HCT116 (cell line): ENCODE data around the gene SOCS1. TPM values are rescaled to one million over a fixed set of nuclear protein-coding genes. Genes with fewer than 3 reads are reported as not detected.

Source experiments
- ATAC-seq: fragments of 200-7000 bp; cut with Tn5 transposase; 2 replicates; pipeline ENCODE4 v1.9.1; 2020; ENCODE audit warnings: mild to moderate bottlenecking, moderate library complexity
- BruUV-seq: library from RNA; stranded (reverse); fragments of 400-500 nt; replicated peaks from 2 replicates; lab custom pipeline; 2021; lab: Mats Ljungman, UMichigan
- CTCF ChIA-PET: fragments of 300-600 bp; sonication (Branson Sonifier 250); formaldehyde crosslinking; loops from one replicate; lab custom pipeline; 2021; ENCODE audit warnings: antibody characterized with exemption; lab: Charles Lee
- POLR2A ChIA-PET: fragments of 300-600, 350-600 bp; sonication (Branson Sonifier 250); formaldehyde crosslinking; loops from one replicate; lab custom pipeline; 2021; ENCODE audit warnings: antibody characterized with exemption; lab: Charles Lee
- RAD21 ChIA-PET, 2 experiments: fragments of 300-600 bp; sonication (Branson Sonifier 250); formaldehyde crosslinking; loops; one replicate each; lab custom pipeline; 2023; ENCODE audit warnings: low total read pairs in 2 of 2; ENCODE audit not compliant: uncharacterized antibody in 2 of 2, unreplicated experiment in 2 of 2, low non-redundant PET in 1 of 2; lab: Charles Lee
- DNase-seq: peaks from one replicate; pipeline ENCODE4 v3.0.0-alpha.2; 2010; ENCODE audit warnings: low read depth, low spot score
- H2AFZ ChIP-seq: fragments of 200-600 bp; shearing (Covaris generic), sonication (generic); 2 replicates; pipeline ENCODE4 v1.6.1; 2017; ENCODE audit warnings: low read depth, mixed run types, mixed read lengths, antibody characterized with exemption, low read length; ENCODE audit not compliant: poor library complexity, severe bottlenecking
- H3K27ac ChIP-seq: 2 replicates; pipeline ENCODE4 v1.5.1; 2012; ENCODE audit warnings: low read depth, low read length
- H3K27me3 ChIP-seq: fragments of 200-600 bp; sonication (generic); 2 replicates; pipeline ENCODE4 v1.6.1; 2016; ENCODE audit warnings: mixed run types, low read length, mixed read lengths; ENCODE audit not compliant: insufficient read depth
- H3K36me3 ChIP-seq, 2 experiments: fragments of 200-500 bp in 1 of 2; fragments of 200-600 bp in 1 of 2; sonication (Bioruptor generic) in 1 of 2; sonication (generic) in 1 of 2; 2 replicates each; pipeline versions ENCODE4 v1.5.1 to v1.6.1; 2014 to 2016; ENCODE audit warnings: low read length in 2 of 2, inconsistent platforms in 1 of 2, mixed read lengths in 1 of 2, mixed run types in 1 of 2; ENCODE audit not compliant: insufficient read depth in 2 of 2, control insufficient read depth in 1 of 2
- H3K4me1 ChIP-seq, 2 experiments: fragments of 200-600 bp in 1 of 2; sonication (generic) in 1 of 2; 2 replicates each; pipeline versions ENCODE4 v1.5.1 to v1.6.1; 2012 to 2017; ENCODE audit warnings: low read length in 2 of 2, inconsistent platforms in 1 of 2, mild to moderate bottlenecking in 1 of 2, mixed read lengths in 1 of 2, mixed run types in 1 of 2, moderate library complexity in 1 of 2; ENCODE audit not compliant: insufficient read depth in 2 of 2, control insufficient read depth in 1 of 2
- H3K4me2 ChIP-seq: fragments of 200-600 bp; sonication (generic); 2 replicates; pipeline ENCODE4 v1.6.1; 2017; ENCODE audit warnings: mixed run types, low read length, mixed read lengths
- H3K4me3 ChIP-seq, 2 experiments: fragments of 200-600 bp in 1 of 2; sonication (generic) in 1 of 2; replicated peaks in 1 of 2; 2 replicates each; pipeline ENCODE4 v1.5.1; 2011 to 2016; ENCODE audit warnings: low read length in 2 of 2, control low read depth in 1 of 2, low read depth in 1 of 2, mild to moderate bottlenecking in 1 of 2, mixed read lengths in 1 of 2, mixed run types in 1 of 2
- H3K79me2 ChIP-seq: fragments of 200-600 bp; sonication (generic); 2 replicates; pipeline ENCODE4 v1.6.1; 2017; ENCODE audit warnings: mild to moderate bottlenecking, mixed run types, low read length, moderate library complexity, mixed read lengths; ENCODE audit not compliant: insufficient read depth
- H3K9ac ChIP-seq: fragments of 200-600 bp; sonication (generic); 2 replicates; pipeline ENCODE4 v1.6.1; 2016; ENCODE audit warnings: low read length, mixed read lengths
- H3K9me2 ChIP-seq: fragments of 200-600 bp; sonication (generic), shearing (Covaris generic); 2 replicates; pipeline ENCODE4 v1.6.1; 2017; ENCODE audit warnings: mixed run types, mild to moderate bottlenecking, moderate library complexity; ENCODE audit not compliant: insufficient read depth
- H3K9me3 ChIP-seq, 2 experiments: fragments of 200-500 bp in 1 of 2; fragments of 200-600 bp in 1 of 2; sonication (Bioruptor generic) in 1 of 2; sonication (generic) in 1 of 2; 2 replicates each; pipeline ENCODE4 v1.6.1; 2014 to 2017; ENCODE audit warnings: low read length in 2 of 2, mixed read lengths in 2 of 2, inconsistent platforms in 1 of 2, low read depth in 1 of 2, mild to moderate bottlenecking in 1 of 2, mixed run types in 1 of 2, moderate library complexity in 1 of 2; ENCODE audit not compliant: control insufficient read depth in 1 of 2, insufficient read depth in 1 of 2
- H4K20me1 ChIP-seq: fragments of 200-600 bp; sonication (generic), shearing (Covaris generic); 2 replicates; pipeline ENCODE4 v1.6.1; 2017; ENCODE audit warnings: mixed run types, mild to moderate bottlenecking, moderate library complexity; ENCODE audit not compliant: insufficient read depth
- ATF3 ChIP-seq: IDR thresholded peaks from 2 replicates; pipeline ENCODE4 v1.6.1; 2012
- CTCF ChIP-seq, 3 experiments: fragments of 200-600 bp in 1 of 3; sonication (generic) in 1 of 3; IDR thresholded peaks in 2 of 3; conservative IDR thresholded peaks in 1 of 3; 2 replicates each; pipeline ENCODE4 v1.5.1; 2012 to 2017; ENCODE audit warnings: low read depth in 2 of 3, low read length in 2 of 3, antibody characterized with exemption in 1 of 3, borderline replicate concordance in 1 of 3, control low read depth in 1 of 3, mild to moderate bottlenecking in 1 of 3, mixed read lengths in 1 of 3, mixed run types in 1 of 3, moderate library complexity in 1 of 3; ENCODE audit not compliant: insufficient read depth in 1 of 3
- JUND ChIP-seq: IDR thresholded peaks from 2 replicates; pipeline ENCODE4 v1.6.1; 2012
- POLR2A ChIP-seq: IDR thresholded peaks from 2 replicates; pipeline ENCODE4 v1.7.0; 2011; ENCODE audit warnings: borderline replicate concordance; ENCODE audit not compliant: insufficient read depth, insufficient read length; ENCODE audit errors: extremely low read depth
- RAD21 ChIP-seq: IDR thresholded peaks from 2 replicates; pipeline ENCODE4 v1.6.1; 2012; ENCODE audit warnings: low read depth, mild to moderate bottlenecking
- SIN3A ChIP-seq: IDR thresholded peaks from 2 replicates; pipeline ENCODE4 v1.6.1; 2012; ENCODE audit warnings: low read depth
- SP1 ChIP-seq: IDR thresholded peaks from 2 replicates; pipeline ENCODE4 v1.6.1; 2012; ENCODE audit warnings: low read depth
- TCF7L2 ChIP-seq: IDR thresholded peaks from 2 replicates; pipeline ENCODE4 v1.7.0; 2011; ENCODE audit warnings: borderline replicate concordance, inconsistent platforms; ENCODE audit not compliant: insufficient read depth, insufficient read length; ENCODE audit errors: extremely low read depth
- intact Hi-C: fragments of 100-400 bp; cut with micrococcal nuclease; formaldehyde crosslinking; loops from 2 replicates; pipeline ENCODE4 v1.10.0; 2022
- total RNA-seq: library from RNA; stranded (reverse); gene quantifications from one replicate; pipeline ENCODE4 v1.2.1, GENCODE V29; 2021; ENCODE audit not compliant: unreplicated experiment
- TF ChIP-seq, protein P1 (sequence below): IDR thresholded peaks from 2 replicates; pipeline ENCODE4 v1.6.1; 2011; ENCODE audit warnings: mild to moderate bottlenecking, low read length, moderate library complexity; ENCODE audit not compliant: insufficient replicate concordance; ENCODE audit errors: extremely low read depth

The SOCS1 gene
- total RNA-seq, 1 experiment from 2014 or later, result 4.9 TPM

DNA sequence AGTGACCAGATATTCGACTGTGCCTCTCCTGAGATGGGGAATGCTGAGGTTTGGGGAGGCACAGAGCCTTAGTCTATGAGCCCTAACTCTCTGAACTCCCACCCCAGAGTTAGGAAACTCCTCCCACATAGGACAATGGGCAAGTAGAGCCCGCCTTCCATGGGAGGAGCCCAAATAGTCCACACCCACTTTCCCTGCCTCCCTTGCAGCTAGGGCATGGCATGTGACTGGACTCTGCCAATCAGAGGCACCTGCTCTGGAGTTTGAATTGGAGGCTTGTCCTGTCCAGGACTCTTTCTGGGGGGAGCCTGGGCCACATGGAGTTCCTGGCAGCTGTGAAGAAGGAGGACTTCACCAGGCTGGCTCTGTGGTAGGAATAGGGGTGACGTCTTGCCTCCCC lies 48.4 kb downstream of the SOCS1 start:
- no TSS peak for BruUV-seq
- H4K20me1 ChIP-seq, result no peaks in the 10 kb centered on the region
- no peak overlapping the region for H3K4me3 ChIP-seq
- RAD21 ChIA-PET, result no interaction called here
- CTCF ChIA-PET, result no interaction called here
- intact Hi-C loops, result no loop called here
- peaks cover 5 to 15% of the 10 kb centered on the region in 2 experiments; a peak in 3 of 4 replicates for H3K4me1 ChIP-seq
- H3K9me2 ChIP-seq, result no peaks in the 10 kb centered on the region
- H3K9me3 ChIP-seq, result peaks cover 0 to 17% of the 10 kb centered on the region in 2 experiments; a peak in 1 of 4 replicates
- no peak overlapping the region for H3K27ac ChIP-seq
- ATAC-seq, result no peak
- H3K36me3 ChIP-seq, result no peaks in the 10 kb centered on the region
- POLR2A ChIA-PET, result no interaction called here
- H2AFZ ChIP-seq, result no peak overlapping the region
- no peak overlapping the region for H3K4me2 ChIP-seq
- TF ChIP-seq, protein P1, sequence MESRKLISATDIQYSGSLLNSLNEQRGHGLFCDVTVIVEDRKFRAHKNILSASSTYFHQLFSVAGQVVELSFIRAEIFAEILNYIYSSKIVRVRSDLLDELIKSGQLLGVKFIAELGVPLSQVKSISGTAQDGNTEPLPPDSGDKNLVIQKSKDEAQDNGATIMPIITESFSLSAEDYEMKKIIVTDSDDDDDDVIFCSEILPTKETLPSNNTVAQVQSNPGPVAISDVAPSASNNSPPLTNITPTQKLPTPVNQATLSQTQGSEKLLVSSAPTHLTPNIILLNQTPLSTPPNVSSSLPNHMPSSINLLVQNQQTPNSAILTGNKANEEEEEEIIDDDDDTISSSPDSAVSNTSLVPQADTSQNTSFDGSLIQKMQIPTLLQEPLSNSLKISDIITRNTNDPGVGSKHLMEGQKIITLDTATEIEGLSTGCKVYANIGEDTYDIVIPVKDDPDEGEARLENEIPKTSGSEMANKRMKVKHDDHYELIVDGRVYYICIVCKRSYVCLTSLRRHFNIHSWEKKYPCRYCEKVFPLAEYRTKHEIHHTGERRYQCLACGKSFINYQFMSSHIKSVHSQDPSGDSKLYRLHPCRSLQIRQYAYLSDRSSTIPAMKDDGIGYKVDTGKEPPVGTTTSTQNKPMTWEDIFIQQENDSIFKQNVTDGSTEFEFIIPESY, result no peak
- no peak for TF ChIP-seq POLR2A
- no peak for TF ChIP-seq ATF3
- TF ChIP-seq CTCF (IDR thresholded peaks at IDR 0.05 in 2 of 3, conservative IDR thresholded peaks at IDR 0.05 in 1 of 3; ENCODE audit: borderline replicate concordance in 1 of 3, insufficient read depth in 1 of 3, low read depth in 2 of 3, low read length in 2 of 3), result no peak
- TF ChIP-seq SIN3A, result no peak
- no peak for TF ChIP-seq RAD21
- no peak for TF ChIP-seq TCF7L2
- TF ChIP-seq SP1, result no peak
- no peak for TF ChIP-seq JUND
- H3K27me3 ChIP-seq, result no peaks in the 10 kb centered on the region
- no peaks in the 10 kb centered on the region for H3K79me2 ChIP-seq
- DNase-seq, result no peak
- no peak overlapping the region for H3K9ac ChIP-seq
